Gastrocnemius medialis (tissue), 4 donors: ENCODE measurements around the gene MYH7B.

Experiments used
- POLR2A ChIP-seq, 2 donors: fragments of 450-650 bp; IDR thresholded peaks; one replicate each; pipeline ENCODE4 v1.6.1; 2017; ENCODE audit warnings: antibody characterized with exemption in 2 of 2, mild to moderate bottlenecking in 2 of 2, moderate library complexity in 2 of 2
- TF ChIP-seq, protein P1 (sequence below), 5 experiments: fragments of 450-650 bp in 3 of 5; fragments of 200-600 bp in 2 of 5; sonication (generic) in 2 of 5; IDR thresholded peaks in 4 of 5; conservative IDR thresholded peaks in 1 of 5; 1 replicate in 4 of 5; 2 replicates in 1 of 5; pipeline ENCODE4 v1.5.1; 2016 to 2019; ENCODE audit warnings: antibody characterized with exemption in 5 of 5, mild to moderate bottlenecking in 3 of 5, moderate library complexity in 3 of 5

DNA sequence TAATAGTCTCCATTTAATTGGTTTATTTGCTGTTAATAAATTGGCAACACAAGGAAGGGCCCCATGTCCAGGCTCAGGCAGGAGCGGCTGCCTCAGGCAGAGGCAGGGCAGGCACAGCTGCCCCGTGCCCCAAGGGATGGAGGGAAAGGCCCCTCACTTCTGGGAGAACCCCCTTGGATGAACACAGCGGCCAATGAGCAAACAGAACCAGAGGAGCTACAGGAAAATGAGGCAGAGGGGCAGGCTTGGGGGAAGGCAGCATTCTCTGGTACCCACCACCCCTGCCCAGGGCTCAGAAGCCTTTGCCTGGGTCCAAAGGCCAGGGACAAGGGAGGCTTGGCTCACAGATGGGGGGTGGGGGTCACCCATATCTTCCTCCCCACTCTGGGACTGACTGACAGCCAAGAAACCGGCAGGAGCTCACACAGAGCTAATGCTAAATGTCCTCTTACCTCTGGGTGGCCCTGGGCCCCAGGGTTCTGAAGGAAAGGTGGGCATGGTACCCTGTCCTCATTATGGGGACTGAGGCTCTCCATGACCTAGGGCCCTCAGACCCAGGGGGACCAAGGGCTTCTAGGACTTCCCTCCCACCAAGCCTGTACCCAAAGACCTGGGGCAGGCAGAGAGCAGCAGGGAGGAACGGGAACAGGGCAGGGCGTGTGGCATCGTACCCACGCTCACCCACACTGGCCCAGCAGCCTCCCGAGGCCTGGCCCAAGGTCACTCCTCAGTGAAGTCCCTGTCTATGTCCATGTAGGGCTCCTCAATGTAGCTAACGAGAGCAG lies 47.0 kb downstream of the MYH7B start:
- TF ChIP-seq, protein P1, sequence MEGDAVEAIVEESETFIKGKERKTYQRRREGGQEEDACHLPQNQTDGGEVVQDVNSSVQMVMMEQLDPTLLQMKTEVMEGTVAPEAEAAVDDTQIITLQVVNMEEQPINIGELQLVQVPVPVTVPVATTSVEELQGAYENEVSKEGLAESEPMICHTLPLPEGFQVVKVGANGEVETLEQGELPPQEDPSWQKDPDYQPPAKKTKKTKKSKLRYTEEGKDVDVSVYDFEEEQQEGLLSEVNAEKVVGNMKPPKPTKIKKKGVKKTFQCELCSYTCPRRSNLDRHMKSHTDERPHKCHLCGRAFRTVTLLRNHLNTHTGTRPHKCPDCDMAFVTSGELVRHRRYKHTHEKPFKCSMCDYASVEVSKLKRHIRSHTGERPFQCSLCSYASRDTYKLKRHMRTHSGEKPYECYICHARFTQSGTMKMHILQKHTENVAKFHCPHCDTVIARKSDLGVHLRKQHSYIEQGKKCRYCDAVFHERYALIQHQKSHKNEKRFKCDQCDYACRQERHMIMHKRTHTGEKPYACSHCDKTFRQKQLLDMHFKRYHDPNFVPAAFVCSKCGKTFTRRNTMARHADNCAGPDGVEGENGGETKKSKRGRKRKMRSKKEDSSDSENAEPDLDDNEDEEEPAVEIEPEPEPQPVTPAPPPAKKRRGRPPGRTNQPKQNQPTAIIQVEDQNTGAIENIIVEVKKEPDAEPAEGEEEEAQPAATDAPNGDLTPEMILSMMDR (IDR thresholded peaks at IDR 0.05 in 4 of 5, conservative IDR thresholded peaks at IDR 0.05 in 1 of 5) = no peak
- TF ChIP-seq POLR2A (IDR thresholded peaks at IDR 0.05) = no peak
